DOHH2 (cell line): ENCODE results near the gene PRR9.

Experiments used
- CTCF ChIP-seq: fragments of 200-600 bp; sonication (generic); IDR thresholded peaks from one replicate; pipeline ENCODE4 v1.5.1; 2014; ENCODE audit warnings: antibody characterized with exemption, mild to moderate bottlenecking, low read depth, low read length; ENCODE audit not compliant: poor library complexity, severe bottlenecking
- EZH2phosphoT487 ChIP-seq: fragments of 200-600 bp; sonication (generic); IDR thresholded peaks from 2 replicates; pipeline ENCODE4 v1.6.1; 2017; ENCODE audit warnings: borderline replicate concordance, mild to moderate bottlenecking, antibody characterized with exemption, low read length, moderate library complexity, mixed read lengths

- TF ChIP-seq CTCF, result no peak
- no peak for TF ChIP-seq EZH2phosphoT487
Measured at GRCh38 chr1:153251087-153251486, 33.7 kb downstream of the PRR9 start.
